ENCODE measurements around the gene SSTR3. TPM values are rescaled to one million over a fixed set of nuclear protein-coding genes. Genes with fewer than 3 reads are reported as not detected.
A peak's percentile ranks its signal among the peaks of the same experiment; 100 is the strongest.

Gene SSTR3
- total and polyA plus RNA-seq, 9 of the 15 experiments (the other 6 are each of a cell fraction or from before 2014, with no cell fraction given): 0.03 TPM; not detected in 8

DNA sequence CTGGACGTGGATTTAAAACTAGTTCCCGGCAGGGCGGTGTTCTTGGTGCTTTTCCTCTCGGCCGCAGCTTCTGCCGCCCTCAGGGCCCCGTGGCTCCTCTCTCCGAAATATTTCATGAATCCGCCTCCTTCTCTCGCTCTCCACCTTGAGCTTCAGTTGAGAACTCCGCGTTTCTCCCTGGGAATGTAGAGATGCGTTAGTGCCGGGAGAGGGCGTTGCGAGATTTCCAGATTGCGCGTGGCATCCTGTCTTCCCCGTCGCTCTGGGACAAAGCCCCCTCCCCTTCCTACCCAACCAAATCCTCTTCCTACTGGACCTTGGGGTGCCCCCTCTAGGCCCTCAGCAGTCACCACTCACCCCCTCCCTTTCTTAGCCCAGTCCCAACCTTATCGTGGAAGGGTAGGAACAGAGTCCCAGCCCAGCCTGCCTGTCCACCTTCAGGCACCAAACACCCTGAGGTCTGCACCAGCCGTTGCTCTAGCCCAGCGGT, 47.3 kb upstream of the SSTR3 start (continued):
- no peak for TF ChIP-seq SAP30 (IDR thresholded peaks at IDR 0.05; ENCODE audit: borderline replicate concordance, insufficient read depth, low read depth, low read length, poor library complexity, severe bottlenecking)
- no peak for TF ChIP-seq ERF (CRISPR knock-in tag; IDR thresholded peaks at IDR 0.05)
- TF ChIP-seq TEAD2 (tag; IDR thresholded peaks at IDR 0.05): peak; percentile 44; the same call in 1 of the 2 replicates
- TF ChIP-seq, protein P1, sequence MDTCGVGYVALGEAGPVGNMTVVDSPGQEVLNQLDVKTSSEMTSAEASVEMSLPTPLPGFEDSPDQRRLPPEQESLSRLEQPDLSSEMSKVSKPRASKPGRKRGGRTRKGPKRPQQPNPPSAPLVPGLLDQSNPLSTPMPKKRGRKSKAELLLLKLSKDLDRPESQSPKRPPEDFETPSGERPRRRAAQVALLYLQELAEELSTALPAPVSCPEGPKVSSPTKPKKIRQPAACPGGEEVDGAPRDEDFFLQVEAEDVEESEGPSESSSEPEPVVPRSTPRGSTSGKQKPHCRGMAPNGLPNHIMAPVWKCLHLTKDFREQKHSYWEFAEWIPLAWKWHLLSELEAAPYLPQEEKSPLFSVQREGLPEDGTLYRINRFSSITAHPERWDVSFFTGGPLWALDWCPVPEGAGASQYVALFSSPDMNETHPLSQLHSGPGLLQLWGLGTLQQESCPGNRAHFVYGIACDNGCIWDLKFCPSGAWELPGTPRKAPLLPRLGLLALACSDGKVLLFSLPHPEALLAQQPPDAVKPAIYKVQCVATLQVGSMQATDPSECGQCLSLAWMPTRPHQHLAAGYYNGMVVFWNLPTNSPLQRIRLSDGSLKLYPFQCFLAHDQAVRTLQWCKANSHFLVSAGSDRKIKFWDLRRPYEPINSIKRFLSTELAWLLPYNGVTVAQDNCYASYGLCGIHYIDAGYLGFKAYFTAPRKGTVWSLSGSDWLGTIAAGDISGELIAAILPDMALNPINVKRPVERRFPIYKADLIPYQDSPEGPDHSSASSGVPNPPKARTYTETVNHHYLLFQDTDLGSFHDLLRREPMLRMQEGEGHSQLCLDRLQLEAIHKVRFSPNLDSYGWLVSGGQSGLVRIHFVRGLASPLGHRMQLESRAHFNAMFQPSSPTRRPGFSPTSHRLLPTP (IDR thresholded peaks at IDR 0.05; ENCODE audit: borderline replicate concordance, extremely low read depth, insufficient read length): no peak
- peak in 1 of 2 experiments; percentile 32; a peak in 1 of 4 replicates for TF ChIP-seq NRF1 (conservative IDR thresholded peaks at IDR 0.05 in 1 of 2, IDR thresholded peaks at IDR 0.05 in 1 of 2)
- no peak for TF ChIP-seq BHLHE40 (IDR thresholded peaks at IDR 0.05; ENCODE audit: low read length)
- no peak for TF ChIP-seq POLR2B (IDR thresholded peaks at IDR 0.05; ENCODE audit: low read depth, partially characterized antibody)
- no peak for TF ChIP-seq NBN (IDR thresholded peaks at IDR 0.05; ENCODE audit: low read depth)
- no peak for TF ChIP-seq FOSL1 (tag; conservative IDR thresholded peaks at IDR 0.05)
- TF ChIP-seq RCOR1 (IDR thresholded peaks at IDR 0.05; ENCODE audit: borderline replicate concordance in 1 of 2, low read depth in 2 of 2, low read length in 2 of 2): peak in 1 of 2 experiments; percentile 14; a peak in 1 of 4 replicates
- TF ChIP-seq MAZ (CRISPR knock-in tag; conservative IDR thresholded peaks at IDR 0.05 in 1 of 2, IDR thresholded peaks at IDR 0.05 in 1 of 2): 0 out of 4 replicates have a peak, but pooled peaks of 1 of the 2 experiments have one; percentile 26
- TF ChIP-seq TEAD1 (CRISPR knock-in tag; IDR thresholded peaks at IDR 0.05): peak in 1 of 2 experiments; percentile 75; a peak in 1 of 4 replicates
- TF ChIP-seq, protein P2, sequence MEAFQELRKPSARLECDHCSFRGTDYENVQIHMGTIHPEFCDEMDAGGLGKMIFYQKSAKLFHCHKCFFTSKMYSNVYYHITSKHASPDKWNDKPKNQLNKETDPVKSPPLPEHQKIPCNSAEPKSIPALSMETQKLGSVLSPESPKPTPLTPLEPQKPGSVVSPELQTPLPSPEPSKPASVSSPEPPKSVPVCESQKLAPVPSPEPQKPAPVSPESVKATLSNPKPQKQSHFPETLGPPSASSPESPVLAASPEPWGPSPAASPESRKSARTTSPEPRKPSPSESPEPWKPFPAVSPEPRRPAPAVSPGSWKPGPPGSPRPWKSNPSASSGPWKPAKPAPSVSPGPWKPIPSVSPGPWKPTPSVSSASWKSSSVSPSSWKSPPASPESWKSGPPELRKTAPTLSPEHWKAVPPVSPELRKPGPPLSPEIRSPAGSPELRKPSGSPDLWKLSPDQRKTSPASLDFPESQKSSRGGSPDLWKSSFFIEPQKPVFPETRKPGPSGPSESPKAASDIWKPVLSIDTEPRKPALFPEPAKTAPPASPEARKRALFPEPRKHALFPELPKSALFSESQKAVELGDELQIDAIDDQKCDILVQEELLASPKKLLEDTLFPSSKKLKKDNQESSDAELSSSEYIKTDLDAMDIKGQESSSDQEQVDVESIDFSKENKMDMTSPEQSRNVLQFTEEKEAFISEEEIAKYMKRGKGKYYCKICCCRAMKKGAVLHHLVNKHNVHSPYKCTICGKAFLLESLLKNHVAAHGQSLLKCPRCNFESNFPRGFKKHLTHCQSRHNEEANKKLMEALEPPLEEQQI (IDR thresholded peaks at IDR 0.05): no peak
- TF ChIP-seq HIVEP1 (CRISPR knock-in tag; IDR thresholded peaks at IDR 0.05): no peak
- no peak for TF ChIP-seq ZNF282 (CRISPR knock-in tag; IDR thresholded peaks at IDR 0.05)
- TF ChIP-seq CBX1 (IDR thresholded peaks at IDR 0.05; ENCODE audit: low read depth): no peak
- TF ChIP-seq LCOR (CRISPR knock-in tag; IDR thresholded peaks at IDR 0.05): no peak
- TF ChIP-seq TAF9B (IDR thresholded peaks at IDR 0.05; ENCODE audit: partially characterized antibody): no peak
- no peak for TF ChIP-seq RBM22 (IDR thresholded peaks at IDR 0.05; ENCODE audit: low read depth, low read length, poor library complexity, severe bottlenecking)
- TF ChIP-seq EP400 (IDR thresholded peaks at IDR 0.05): no peak
- TF ChIP-seq, protein P3, sequence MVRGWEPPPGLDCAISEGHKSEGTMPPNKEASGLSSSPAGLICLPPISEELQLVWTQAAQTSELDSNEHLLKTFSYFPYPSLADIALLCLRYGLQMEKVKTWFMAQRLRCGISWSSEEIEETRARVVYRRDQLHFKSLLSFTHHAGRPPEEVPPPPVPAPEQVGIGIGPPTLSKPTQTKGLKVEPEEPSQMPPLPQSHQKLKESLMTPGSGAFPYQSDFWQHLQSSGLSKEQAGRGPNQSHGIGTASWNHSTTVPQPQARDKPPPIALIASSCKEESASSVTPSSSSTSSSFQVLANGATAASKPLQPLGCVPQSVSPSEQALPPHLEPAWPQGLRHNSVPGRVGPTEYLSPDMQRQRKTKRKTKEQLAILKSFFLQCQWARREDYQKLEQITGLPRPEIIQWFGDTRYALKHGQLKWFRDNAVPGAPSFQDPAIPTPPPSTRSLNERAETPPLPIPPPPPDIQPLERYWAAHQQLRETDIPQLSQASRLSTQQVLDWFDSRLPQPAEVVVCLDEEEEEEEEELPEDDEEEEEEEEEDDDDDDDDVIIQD (CRISPR knock-in tag; IDR thresholded peaks at IDR 0.05): no peak

Measured in K562 (cell line).